KG1 (cell line): ENCODE data around the gene OARD1.

Experiments used
- DNase-seq: peaks from one replicate; lab custom pipeline; 2025; lab: John Stamatoyannopoulos, UW

OARD1 gene

DNA sequence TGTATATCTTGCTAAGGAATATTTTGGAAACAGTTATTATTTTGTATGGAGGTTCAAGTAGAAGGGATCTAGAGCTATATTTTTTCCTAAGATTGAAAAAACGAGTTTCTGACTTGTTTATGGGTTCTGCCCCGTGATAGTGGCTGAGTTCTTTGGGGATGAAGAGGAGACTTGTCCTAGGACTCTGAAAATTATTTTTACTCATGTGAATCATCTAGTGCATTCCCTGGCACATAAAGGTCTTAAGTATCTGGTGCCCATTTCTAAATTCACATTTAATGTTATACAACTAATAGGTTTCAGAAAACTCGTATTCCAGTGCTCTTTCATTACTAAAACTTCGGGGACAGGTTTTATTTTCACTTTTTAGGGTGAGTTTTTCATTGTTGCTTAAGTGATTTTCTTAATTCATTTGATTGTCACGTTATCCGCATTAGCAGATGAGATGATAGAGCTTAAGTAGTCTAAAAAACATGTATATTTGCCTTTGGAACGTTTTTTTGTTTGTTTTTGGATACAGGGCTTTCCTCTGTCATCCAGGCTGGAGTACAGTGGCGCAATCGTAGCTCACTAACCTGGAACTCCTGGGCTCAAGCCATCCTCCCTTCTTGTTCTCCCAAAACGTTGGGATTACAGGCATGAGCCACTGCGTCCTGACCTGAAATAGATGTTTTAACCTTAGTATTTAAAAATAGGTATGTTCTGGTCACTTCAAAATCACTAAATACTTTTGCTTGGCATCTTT, 2.7 kb upstream of the OARD1 start:
- no peak for DNase-seq

GRCh38 chr6:41073968-41074691, 2.0 kb upstream of the OARD1 start:
- peak; percentile 23 for DNase-seq

DNA sequence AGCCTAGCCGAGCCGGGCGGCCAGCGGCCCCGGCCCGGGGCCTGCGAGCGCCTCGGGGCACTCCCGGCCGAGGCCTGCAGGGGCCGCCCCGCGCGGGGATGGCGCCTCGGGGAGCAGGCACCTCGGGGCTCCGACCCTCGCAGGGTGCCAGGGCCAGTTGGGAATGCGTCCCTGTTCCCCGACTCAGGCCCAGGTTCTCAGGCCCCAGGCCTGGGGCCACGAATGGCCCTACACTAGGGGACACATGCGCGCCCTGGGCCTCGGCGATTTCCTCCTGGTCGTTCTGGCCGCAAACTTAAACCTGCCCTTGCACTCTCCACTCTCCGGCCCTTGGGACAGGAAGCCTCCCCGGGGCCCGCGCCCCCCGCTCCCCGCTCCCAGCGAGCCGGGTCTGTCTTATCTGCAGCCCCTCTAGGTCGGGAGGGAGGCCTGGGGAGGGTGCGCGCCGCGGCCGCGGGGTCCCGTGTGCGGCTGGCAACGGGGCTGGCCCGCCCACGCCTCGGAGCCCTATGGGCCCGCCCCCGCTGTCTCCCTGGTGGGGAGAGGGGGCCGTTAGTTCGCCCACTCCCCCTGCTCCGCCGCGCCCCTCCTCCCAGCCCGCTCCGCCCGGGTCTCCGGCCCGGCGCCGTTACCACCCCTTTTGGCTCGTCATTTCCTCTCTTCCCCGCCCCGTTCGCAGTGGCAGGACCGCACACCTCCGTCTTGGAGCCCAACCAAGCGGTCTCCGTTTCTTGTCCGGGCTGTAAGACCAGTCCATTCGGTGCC, 1.2 kb upstream of the OARD1 start:
- peak; percentile 45 for DNase-seq

- DNase-seq = peak; percentile 100
Measured at GRCh38 chr6:41072836-41073202, 663 bp upstream of the OARD1 start, which contains the start of gene NFYA. TSS of gene NFYA (plus strand) at chr6:41072974. CDS start at chr6:41079090, 6,116 bp downstream.

GRCh38 chr6:41071501-41071922, 644 bp downstream of the OARD1 start:
- peak; percentile 76 for DNase-seq

DNA sequence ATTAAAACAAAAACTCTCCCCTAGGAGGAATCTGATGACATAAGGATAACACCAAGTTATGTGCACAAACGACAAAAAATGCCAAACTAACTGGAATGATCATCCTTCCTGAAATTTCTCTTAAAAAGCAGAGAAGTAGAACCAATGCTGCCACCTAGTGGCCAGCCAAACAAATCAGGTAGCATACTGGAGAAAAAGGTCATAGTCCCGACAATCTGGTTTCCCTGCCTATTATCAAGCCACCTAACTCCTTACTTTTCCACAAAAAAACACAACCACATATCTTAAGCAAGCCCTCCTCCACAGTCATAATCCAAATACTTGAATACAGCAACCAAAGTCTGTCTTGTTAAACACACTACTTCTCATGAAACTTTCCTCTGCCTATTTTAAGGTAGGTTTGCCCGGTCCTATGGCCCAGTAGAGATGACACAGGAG, 5.3 kb downstream of the OARD1 start:
- peak; percentile 45 for DNase-seq

DNA sequence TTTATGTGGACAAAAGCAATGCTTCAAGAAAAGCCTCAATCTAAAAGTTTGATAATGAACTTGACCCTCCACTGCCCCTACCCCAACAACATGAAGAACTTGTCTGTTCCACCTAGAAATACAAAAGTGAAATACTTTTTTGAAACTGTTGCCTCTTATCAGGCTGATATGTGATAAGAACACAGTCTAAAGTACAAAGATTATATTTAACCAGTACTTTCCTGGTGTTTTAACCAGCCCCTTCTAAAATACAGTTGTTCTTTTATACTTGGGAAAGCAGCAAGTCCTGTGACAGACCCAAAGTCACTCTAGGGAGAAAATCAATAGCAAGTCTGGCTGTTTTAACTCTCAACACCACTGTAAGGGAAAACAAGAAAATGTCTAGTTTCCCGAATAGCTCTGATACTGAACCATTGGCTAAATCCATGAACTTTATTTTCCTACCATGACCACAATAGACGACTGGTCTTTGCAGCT, 6.6 kb downstream of the OARD1 start:
- no peak for DNase-seq

DNA sequence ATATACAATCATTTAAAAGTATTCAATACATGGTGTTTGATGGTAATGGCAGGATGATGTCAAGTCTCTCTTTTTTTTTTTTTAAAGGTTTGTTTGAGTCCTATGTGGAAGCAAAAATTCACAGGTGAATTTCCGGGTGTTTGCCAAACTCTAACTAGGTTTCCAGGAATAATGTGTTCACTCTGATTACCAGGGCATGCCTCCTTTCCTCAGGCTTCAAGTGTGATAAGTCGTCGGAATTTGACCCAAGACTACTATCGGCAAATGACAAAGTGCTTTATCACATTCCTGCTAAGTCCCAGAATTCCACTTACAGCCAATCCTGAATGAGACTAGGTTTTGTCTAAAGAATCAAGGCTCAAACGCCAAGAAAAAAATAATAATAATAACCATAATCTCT, 7.3 kb downstream of the OARD1 start:
- DNase-seq = no peak

DNA sequence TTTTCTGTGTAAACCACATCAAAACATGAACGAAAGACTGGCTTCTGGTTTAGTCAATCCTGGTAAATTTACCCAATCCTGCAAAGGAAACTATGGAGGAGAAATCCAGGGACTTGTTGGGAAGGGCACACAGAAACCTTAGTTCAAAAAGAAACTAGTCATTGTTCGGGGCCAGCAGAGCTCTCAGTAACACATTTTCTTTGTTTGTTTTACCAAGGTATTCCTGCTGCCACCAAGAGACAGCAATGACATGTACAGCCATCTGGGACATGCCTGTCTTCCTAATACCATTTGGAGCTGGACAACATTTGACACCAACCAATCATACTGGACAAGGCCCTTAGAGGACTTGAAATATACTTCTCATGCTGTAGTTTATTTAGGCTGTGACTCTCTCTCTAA, 8.3 kb downstream of the OARD1 start:
- DNase-seq = no peak

- no peak for DNase-seq
Measured at GRCh38 chr6:41062056-41062455, 10.1 kb downstream of the OARD1 start.

GRCh38 chr6:41061196-41061726, 10.9 kb downstream of the OARD1 start:
- no peak for DNase-seq

DNA sequence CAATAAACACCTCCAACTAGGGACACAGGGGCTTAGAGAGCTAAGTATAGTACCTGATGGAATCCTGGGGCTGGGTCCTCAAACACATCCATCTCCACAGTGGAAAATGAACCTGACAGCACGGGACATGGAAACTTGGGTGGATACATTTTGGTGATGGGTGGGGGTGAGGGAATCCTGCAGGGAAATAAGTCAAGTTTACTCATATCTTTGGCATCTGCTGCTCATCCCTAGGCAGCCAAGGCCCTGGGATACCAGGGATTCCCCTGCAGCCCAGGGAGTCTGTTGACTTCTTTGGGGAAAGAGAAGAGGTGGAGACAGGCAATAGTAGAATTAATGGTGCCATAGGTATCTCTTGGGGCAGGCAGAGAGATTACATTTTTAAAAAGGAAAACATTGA, 12.6 kb downstream of the OARD1 start:
- DNase-seq = no peak

DNA sequence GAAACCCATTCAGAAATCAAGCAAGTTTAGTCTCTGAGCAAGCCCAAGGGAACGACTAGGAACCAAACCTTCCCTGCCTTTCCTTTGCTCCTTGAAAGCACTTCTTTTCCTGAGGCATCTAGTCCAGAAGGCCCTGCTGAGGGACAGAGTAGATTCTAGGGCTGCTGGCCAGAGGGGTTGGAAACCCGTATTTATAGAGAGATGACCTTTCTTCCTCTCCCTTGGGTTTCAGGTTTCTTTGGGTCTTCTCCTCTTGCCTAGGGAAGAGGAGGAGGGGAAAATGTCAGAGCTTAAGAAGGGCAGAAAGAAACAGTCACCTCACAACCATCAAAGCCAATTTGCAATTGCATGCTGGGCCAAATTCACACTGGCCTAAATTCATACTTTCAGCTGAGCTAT, 13.4 kb downstream of the OARD1 start:
- DNase-seq = no peak

- no peak for DNase-seq
Measured at GRCh38 chr6:41056768-41057490, 15.2 kb downstream of the OARD1 start.

GRCh38 chr6:41055149-41055548, 17.0 kb downstream of the OARD1 start:
- no peak for DNase-seq

DNA sequence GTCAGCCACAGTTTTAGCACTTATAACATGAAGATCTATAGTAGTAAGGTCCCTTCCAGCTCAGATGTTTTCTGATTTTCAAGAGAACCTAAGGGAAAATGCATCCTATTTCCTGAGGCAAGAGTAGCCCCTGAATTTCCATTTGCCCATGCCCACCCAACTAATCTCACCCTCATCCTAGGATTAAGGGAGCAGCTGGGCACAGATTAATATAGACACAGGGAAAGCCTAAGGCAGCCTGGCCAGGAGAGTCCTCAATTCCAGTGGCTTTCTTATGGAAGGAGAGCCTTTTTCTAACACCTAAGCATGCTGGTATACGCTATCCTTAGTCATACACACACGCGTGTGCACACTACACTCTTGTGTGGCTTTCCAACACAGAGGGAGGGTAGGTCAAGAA, 17.6 kb downstream of the OARD1 start:
- DNase-seq = no peak

- no peak for DNase-seq
Measured at GRCh38 chr6:41053041-41053440, 19.1 kb downstream of the OARD1 start, which contains the start of gene APOBEC2. TSS of gene APOBEC2 (plus strand) at chr6:41053202. CDS start at chr6:41053348, 146 bp downstream.

DNA sequence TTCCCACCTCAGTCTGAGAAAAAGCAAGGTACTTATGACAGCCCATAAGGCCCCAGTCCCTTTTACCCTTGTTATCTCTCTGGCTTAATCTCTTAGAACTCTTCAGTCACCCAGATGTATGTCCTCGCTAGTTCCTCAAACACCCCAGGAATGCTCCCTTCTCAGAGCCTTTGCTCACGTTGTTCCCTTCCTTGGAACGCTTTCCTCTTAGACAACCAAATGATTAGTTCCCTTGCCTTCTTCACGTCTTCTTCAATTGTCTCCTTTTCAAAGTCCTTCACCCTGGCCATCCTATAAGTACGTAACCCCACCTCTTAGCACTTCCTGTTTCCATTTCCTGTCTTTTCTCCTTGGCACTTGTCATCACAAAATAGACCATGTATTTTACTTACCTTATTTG, 20.3 kb downstream of the OARD1 start:
- DNase-seq = no peak

GRCh38 chr6:41050536-41050935, 21.6 kb downstream of the OARD1 start:
- no peak for DNase-seq

- no peak for DNase-seq
Measured at GRCh38 chr6:41049955-41050354, 22.2 kb downstream of the OARD1 start.

GRCh38 chr6:41049521-41049920, 22.6 kb downstream of the OARD1 start:
- no peak for DNase-seq
